ENCODE measurements around the gene RGS7.

DNA sequence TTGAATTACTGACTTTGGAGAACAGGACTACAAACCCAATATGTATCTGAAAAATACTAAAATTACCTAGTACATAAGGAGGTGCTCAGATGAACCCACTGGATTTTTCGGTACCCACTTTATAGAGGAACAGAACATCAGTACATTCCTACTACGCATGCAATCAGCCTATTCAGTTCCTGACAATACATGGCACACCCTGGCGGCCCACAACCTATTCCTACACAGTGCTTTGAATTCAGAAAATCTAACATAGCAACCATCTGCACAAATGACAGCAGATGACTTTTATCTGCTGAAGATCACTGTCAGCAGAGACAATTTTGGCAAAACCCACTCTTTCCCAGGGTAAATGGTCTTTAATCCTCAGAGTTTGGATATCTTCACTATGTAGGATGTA, 487.9 kb downstream of the RGS7 start:
- TF ChIP-seq, protein P1, sequence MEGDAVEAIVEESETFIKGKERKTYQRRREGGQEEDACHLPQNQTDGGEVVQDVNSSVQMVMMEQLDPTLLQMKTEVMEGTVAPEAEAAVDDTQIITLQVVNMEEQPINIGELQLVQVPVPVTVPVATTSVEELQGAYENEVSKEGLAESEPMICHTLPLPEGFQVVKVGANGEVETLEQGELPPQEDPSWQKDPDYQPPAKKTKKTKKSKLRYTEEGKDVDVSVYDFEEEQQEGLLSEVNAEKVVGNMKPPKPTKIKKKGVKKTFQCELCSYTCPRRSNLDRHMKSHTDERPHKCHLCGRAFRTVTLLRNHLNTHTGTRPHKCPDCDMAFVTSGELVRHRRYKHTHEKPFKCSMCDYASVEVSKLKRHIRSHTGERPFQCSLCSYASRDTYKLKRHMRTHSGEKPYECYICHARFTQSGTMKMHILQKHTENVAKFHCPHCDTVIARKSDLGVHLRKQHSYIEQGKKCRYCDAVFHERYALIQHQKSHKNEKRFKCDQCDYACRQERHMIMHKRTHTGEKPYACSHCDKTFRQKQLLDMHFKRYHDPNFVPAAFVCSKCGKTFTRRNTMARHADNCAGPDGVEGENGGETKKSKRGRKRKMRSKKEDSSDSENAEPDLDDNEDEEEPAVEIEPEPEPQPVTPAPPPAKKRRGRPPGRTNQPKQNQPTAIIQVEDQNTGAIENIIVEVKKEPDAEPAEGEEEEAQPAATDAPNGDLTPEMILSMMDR (IDR thresholded peaks at IDR 0.05 in 8 of 11, conservative IDR thresholded peaks at IDR 0.05 in 3 of 11), result no peak
- TF ChIP-seq POLR2A (IDR thresholded peaks at IDR 0.05), result no peak
